Stimulated activated CD8-positive, alpha-beta memory T cell treated with anti-CD3 and anti-CD28 coated beads, Interleukin-15, amount 100 ng/mL, for 4 hours (primary cell): ENCODE data around the gene LDLRAD4.

Source experiments
- DNase-seq, 2 donors: peaks; one replicate each; pipeline ENCODE4 v3.0.0-alpha.2; 2020; ENCODE audit warnings: low read depth in 2 of 2

LDLRAD4 gene

DNA sequence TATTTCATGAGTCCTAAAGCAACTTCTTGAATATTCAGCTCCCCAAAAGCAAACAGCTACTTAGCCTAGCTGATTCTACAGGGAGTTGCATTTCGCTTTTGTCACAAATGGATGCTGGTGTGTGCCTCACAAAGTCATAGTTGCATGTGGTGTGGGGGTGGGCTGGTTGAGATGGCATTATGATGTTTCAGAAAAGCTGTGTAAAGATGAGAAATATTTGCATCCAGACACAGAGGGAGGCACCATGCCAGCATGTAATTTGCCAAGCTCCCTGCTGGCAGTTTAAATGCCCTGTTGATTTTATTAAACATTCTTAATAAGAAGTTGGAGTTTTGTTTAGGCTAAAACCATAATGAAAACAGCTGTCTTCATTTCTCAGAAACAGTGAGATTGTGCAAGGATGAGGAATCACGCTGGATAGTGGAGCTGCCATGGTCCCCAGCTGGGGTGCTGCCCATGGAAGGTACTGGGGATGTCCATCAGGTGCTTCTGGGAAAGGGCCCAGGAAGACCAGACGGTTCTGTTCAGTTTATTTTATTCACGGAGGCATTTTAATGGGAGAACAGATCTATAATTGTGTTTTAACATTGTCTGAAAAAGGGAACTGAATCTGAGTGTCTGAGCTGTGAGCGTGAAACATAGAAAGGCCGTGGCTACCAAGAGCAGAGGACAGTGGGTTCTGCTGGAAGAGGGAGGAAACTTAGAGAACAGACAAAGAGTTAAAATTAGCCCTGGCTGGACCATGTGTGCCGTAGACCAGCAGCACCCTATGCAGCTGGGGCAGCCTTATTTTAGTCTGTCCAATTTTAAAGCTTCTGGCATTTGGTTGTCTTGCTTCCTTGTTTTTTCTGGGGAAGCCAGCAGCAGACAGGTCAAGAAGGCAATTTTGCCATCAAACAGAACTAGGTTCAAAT, 330.7 kb downstream of the LDLRAD4 start:
- no peak for DNase-seq

DNA sequence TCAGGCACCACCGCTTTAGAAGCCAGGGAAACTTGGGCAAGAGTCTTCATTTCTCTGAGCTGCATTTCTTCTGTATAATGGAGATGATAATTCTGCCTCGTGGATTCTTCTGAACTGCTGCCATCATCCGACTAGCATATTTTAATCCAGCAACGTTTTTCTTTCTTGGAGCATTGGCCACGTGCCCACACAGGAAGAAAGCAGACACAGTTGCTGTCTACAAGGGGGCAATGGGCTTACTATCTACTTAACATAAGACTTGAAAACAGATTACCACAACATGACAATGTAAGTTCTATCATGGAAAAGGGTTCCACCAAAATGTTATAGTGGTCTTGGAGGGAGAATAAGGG, 331.3 kb downstream of the LDLRAD4 start:
- no peak for DNase-seq

DNA sequence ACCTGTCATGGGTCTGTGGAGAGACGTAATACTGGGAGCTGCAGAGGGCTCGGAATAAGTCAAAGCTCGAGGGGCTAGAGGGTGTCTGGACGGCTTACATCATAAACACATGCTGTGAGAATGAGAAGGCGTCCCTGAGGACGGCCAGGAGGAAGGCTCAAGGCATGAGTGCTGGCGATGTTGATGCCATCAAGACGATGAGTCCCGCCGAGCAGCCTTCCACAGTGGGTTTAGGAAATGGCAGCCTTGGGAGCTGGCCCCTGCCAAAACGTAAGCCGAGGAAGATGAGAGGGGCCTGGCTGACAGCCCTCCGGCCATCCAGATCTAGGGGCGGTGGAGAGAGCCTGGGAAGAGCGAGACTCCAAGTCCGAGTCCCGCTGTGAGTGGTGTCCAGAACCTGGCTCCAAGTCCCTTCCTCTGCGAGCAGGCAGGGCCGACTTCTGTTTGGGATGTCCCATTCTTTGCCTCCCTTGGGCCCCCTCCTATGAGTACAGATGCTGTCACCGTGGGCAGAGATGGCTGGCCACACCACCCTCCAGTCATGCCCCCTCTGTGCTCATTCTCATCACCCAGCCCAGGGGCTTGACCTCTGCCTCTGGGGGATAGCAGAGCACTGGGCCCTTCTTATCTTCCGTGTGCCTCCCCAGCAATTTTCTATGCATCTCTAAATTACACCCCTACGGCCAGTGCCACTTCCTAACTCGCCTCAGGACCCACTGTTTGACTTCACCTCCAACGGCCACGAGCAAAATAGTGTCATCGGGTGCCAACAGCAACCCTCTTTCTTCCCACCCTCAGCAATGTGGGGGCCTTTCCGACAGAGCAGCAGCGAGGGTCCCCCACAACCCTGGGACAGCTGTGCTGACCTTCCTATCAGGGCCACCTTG, 332.1 kb downstream of the LDLRAD4 start:
- DNase-seq = no peak

DNA sequence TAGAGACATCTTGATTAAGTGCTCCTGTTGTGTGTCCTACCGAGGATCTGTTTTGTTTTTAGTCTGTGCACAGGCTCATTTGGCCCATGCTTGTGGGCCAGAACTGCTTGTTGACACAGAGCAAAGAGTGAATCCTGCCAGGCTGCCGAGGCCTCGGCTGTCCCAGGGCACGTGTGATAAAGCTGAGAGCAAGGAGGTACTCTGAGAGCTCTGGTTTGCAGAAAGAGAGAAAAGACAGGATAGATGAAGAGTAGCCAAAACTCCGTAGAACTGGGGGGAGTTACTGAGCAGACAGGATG, 332.7 kb downstream of the LDLRAD4 start:
- no peak for DNase-seq

DNA sequence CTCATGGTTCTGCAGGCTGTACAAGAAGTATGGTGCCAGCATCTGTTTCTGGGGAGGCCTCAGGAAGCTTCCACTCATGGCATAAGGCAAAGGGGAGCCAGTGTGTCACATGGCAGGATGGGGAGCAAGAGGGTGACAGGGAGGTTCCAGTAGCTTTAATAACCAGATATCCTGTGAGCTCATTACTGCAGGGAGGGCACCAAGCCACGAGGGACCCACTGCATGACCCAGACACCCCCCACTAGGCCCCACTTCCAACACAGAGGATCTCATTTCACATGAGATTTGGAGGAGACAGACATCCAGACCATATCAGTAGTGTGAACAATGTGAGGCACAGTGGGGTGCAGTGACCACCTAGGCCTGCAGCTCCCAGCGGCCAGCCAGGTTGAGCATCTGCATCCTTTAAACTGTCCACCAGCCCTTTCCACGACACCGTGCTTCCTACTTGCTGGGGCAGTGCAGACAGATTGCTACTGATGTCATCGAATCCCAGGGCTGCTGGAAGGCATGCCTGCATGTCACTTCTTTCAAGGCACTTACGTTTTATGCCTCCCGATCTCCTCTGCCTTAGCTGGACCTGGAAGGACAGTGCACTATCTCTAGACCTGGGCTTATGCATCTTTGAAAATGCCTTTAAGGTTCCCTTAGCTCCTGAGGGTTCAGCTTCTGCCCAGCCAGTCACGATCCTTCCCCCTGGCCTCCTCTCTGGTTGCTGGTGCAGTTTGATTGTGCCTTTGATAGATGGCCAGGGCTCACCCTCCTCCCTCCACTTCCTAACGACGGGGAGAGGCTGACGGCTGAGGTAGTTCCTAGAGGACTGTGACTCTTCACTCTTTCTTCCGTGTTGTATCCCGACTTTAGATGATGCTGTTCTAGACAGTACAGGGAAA, 333.5 kb downstream of the LDLRAD4 start:
- no peak for DNase-seq

DNA sequence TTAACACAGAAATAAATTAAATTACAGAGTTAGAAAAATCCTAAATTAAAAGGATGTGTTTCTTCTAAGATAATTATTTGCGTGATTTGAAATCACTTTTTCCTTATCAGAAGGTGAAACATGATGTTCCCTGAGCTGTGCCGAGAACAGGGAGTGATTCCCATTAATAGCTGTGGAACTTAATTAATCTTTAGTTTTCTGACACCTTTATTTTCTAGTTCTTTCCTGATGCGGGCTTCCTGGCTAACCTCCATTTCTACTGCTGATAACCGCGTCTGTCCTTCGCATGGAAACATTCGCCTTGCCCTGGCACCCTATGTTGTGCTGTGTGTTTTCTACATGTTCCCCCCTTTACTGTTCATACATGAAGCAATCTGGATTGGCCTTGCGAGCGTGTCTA, 334.9 kb downstream of the LDLRAD4 start:
- no peak for DNase-seq

DNA sequence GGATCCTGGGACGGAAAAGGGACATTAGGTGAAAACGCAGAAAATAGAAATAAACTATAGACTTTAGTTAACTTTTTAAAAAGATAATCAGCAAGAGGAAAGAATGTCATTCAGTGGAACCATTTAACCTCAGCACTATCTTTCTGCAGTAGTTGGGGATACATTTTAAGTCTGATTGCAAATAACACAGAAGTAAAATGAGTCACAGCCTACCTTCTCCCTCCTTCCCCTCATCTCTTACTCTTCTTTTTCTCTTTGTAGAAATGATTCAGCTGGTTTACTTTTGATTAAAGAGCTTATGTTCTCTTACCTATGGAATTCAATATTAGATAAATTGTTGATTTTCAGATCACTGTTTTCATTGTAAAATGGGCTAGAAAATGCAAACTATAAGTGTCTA, 336.6 kb downstream of the LDLRAD4 start:
- no peak for DNase-seq

DNA sequence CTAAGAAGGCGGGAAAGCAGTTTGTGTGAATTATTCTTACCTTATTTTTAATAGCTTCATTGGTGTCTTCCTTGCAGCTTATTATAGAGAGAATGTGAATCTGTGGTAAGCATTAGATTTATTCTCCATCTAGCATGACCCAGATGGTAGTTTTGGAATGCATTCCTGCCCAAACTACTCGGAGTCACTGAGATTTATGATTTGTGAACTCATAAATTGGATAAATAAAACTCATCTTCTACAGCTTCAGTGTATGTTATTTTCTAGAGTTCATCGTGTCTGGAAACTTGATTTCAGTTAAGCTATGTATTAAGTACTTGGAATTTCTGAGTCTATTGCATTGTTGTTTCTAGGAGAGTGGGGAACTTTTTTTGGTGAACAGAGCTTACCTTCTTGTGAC, 337.3 kb downstream of the LDLRAD4 start:
- no peak for DNase-seq

DNA sequence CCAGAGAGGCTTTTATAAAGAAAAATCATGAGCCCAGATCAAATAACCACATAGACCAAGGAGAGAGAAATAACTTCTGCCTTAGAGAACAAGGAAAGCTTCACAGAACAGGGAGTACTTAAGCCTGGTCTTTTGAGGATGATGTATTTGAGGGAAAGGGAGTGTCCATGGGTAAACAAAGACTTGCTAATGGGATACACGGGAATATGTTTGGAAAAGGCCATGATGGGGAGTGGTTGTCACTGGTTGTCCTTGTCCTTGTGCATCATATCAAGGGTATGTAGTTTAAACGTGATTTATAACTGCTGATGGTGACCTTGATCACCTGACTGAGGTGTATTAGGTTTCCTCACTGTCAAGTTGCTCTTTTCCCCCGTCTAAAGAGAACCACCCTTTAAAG, 337.9 kb downstream of the LDLRAD4 start:
- no peak for DNase-seq

DNA sequence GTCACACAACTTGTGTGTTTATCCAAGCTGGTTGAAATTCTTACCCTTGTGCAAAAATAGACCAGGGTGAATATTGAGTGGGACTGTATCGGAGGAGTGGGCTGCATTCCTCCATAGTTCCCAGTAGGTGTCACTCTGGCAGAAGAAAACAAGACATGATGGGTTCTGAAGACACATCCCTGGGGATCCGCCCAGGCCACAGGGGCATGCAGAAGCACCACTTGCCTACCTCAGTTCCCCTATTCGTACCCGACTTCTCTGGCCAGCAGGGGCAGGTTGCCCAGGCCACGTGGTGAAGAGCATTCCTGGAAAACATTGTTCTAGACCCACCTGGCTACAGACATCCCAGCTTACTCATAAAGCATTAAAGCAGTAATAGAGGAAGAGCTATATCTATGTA, 339.6 kb downstream of the LDLRAD4 start:
- DNase-seq = no peak

DNA sequence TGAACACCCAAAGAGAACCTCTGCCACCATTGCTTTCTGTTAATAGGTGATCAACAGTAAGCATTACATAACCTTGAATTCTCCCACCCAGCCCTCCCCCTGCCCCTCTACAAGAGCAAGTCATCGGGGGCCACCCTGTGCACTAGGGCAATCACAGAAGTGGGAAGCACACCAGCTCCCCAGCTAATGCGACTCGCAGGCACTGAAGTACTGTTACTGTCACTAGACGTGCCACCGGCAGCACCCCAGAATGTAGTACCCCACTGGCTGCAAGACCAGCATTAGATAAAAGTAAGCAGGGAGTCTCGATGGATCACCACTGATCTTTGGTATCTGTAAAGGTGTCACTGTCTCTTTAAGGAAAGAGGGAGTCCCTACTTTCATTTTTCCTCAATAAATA, 340.2 kb downstream of the LDLRAD4 start:
- no peak for DNase-seq

DNA sequence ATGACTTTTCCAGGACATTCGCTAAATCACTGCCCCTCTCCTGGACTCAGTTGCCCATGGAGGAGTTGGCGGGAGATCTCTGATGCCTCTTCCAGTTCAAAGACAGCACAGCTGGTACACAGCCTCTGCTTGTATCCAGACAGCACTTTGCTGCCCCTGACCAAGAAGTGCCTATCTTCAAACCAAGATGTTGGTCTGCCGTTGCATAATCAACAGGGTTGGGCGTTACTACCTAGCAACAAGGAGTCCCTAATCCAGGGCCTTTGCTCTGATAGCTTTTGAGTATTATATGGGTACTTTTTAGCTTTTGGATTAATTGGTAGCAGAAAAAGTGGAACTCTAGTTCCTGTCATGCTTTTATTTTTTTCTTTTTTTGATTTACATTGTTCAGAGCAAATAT, 341.2 kb downstream of the LDLRAD4 start:
- DNase-seq = no peak

DNA sequence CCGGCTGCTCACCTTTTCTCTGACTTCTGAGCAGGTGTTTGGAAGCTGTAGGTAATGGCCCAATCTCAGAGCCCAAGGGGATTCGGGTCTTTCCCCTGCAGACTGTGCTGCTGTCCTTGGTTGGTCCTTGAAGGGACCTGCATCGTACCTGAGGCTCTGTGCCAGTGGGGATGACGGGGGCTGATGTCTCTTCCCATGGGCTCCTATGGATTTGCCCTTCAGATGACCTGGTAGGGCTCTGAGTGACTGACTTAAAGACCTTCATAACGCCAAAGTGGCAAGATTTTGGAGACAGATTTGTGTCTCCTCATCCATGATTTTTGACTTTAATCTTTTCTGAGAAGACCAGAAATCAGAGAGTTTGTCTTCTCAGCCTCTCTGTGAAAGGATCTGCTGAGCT, 341.7 kb downstream of the LDLRAD4 start:
- no peak for DNase-seq

DNA sequence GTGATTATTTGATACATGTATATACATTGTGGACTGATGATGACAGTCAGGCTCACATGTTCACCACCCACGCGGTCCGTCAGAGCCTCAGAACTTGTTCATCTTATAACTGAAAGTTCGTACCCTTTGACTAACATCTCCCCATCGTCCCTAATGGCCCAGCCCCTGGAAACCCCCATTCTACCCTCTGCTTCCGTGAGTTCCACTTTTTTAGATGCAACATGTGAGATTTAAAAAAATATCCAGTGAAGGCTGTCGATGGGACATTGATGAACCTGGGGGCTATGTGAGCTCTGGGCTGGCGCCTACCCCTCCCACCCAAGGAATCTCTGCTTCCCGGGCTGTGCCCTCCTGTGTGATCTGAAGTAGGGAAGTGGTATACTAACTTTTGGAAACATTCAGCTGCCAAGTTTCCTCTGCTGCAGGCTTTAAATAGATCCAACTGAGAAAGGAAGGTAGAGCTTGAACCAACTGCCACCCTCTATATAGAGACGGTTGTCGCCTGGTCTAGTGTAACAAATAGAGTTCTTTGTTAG, 344.0 kb downstream of the LDLRAD4 start:
- DNase-seq = peak; percentile 54 to 75

DNA sequence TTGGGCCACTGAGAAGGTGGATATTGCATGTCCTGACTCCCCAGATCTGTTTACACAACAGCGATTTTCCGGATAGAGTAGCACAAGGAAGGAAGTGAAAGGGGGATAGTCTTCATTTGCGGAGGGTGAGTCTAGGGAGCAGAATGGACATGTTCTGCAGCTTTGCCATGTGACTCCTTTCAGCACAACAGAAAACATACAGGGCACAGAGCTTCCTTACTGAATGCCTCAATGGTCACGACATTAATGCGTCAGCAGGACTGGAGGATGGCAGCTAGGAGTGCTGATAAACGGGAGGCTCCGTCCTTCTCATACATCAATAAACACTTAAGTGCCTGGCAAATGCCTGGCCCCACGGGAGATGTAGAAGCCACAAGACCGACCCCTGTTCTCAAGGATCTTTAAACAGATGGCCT, 344.8 kb downstream of the LDLRAD4 start:
- no peak for DNase-seq

DNA sequence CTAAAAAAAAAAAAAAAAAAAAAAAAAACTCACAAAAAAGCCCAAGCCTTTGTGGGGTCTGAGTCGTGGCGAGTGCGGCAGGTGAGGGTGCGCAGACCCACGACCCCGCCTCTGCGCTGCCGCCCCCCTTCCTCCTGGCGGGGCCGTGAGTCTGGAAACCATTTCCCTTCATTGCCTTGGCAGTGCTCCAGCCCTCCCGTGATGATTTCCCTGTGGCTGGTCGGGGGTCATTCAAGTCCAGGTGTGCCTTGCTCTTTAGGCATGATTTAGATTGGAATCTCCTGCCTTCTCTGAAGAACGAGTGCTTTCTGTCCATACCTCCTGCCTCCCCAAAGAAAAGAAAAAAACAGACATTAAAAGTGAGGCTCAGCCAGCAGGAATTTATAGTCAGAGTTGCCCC, 346.0 kb downstream of the LDLRAD4 start:
- no peak for DNase-seq

DNA sequence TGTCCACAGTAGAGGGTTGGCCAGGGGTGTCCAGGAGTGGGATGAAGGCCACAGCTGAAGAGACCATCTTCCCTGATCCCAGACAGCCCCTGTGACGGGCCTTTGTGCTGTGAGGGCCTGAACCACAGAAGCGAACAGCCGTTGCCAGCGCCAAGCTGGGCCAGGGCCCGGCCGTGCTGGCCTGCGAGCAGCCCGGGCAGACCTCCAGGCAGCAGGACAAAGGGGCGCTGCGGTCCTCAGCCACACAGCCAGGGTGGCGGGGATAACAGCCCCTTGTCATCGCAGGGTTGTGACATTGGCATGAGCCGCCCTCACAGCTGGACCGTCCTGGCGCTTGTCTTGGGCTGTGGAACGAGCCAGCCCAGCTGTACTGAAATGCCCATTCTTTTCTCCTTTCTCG, 346.7 kb downstream of the LDLRAD4 start:
- DNase-seq = no peak

DNA sequence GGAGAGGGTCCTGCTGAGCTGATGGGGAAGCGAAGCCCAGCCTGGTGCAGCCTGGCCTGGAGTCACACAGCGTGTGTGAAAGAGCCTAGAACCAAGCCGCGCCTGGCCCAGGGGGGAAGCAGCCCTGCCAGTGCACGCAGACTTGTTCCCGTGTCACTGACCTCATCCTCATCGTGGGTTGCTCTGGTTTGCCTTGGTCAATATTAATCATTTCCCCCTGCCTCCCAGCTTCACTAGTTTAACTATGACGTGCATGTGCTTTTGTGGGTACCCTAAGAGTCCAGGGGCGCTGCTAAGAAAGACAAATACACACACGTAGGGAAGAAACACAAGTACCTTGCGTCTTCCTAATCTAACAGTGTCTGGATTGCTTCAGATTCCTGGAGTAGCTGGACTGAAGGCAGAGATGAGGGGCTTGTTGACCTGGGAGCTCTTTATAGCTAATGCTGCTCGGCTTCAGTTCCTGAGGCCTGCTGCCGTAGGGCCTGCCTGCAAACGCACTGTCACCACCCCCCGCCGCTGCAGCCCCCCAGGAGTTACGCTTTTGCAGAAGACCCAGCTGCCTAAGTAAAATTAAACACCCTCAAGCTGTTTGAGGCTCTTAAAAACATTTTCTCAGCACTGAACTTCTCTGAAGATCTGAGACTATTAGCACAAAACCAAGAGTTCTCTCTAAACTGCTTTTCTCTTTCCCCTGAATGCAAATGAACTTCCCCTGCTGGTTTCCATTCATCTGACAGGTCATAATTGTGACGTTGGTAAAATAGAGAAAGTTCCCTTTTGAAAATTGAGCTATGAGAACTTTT, 348.6 kb downstream of the LDLRAD4 start:
- DNase-seq = no peak

DNA sequence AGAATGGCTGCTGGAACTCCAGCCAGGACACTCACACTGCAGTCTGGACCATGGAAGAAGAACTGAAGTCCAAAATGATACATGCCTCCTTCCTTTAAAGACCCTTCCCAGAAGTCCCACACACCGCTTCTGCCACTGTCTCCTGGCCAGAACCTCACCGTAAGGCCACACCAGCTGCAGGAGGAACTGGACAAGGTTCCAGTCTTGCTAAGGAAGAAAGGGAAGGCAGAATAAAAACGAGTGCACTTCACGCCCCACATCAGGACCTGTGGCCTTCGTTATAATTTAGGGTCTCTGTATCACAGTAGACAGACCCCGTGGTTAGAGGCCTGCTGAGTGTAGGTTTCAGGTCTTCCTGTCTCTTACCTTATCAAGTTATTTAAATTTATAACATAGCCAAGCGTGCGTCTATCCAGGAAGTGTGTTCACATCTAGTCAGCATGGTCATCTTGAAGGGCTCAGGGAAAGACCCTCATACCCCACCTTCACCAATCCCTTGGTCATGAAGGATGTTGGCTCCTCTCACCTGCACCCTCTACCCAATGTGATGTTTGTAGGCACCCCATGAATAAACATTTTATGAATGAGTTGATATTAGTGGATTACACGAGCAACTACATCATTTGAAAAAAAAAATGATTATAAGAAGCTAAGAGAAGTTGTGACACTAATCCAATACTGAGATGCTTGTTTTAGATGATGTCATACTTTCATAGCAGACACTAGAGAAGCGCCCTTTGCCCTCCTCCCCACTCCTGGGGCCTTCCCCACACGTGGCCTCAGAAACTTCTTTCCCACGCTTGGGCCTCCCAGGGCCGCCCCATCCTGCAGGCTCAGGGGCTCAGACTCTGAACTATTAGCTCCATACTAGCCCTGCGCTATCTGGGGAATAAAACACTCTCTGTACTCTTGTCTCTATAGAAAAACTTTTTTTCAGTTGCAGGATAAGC, 350.2 kb downstream of the LDLRAD4 start:
- DNase-seq = no peak

DNA sequence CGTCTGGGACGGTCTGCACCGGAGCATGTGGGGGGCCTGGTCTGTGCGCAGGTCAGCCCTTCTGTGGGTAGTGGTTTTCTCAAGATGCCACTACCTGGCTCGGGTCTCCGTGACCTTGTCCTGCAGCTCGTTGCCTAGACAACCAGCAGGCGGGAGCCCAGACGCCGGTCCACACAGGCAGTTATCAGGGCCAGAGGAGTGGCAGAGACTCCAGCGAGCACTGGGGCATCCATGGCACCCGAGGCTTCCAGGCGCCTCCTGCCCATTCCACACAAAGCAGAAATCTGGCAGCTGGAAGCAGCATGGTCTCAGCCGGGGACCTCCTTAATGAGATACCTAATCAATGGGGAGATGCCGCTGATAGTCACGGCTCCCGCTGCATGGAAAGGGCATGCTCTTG, 351.7 kb downstream of the LDLRAD4 start:
- DNase-seq = no peak
